ENCODE data around the gene CLOCK.

Gene CLOCK

DNA sequence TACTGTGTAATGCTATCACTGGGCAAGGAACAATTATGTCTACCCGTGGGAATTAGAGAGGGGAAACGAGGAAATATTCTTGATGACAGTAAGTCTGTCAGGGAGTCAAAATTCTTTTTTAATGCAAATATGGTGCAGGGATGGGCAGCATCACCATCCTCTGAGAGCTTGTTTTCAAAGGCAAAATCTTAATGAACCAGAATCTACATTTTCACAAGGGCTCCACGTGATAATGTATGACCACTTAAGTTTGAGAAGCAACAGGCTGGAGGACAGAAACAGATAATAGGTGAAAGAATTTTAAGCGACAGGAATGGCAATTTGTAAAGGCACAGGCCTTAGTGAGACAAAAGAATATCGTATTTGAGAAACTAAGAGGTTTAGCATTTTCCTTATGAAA is 63.4 kb downstream of the CLOCK start:
- DNase-seq (ENCODE audit: low spot score) = no peak

GRCh38 chr4:55475394-55476243 is 71.1 kb downstream of the CLOCK start:
- DNase-seq (ENCODE audit: low spot score) = no peak

GRCh38 chr4:55469979-55470378 is 76.7 kb downstream of the CLOCK start:
- no peak for DNase-seq (ENCODE audit: low spot score)

DNA sequence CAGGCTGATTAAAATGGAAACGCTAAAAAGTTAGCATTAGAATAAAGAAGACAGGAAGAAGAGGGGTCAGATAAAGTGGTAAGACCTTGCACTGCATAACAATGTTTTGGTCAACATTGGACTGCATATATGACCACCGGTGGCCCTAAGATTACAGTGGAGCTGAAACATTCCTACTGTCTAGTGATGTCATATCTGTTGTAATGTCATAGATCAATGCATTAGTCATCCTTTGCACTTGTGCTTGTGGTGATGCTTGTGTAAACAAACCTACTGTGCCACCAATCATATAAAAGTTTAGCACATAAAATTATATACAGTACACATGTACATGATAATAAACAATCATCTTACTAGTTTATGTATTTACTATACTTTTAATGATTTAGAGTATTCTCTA is 78.0 kb downstream of the CLOCK start:
- DNase-seq (ENCODE audit: low spot score) = no peak

DNA sequence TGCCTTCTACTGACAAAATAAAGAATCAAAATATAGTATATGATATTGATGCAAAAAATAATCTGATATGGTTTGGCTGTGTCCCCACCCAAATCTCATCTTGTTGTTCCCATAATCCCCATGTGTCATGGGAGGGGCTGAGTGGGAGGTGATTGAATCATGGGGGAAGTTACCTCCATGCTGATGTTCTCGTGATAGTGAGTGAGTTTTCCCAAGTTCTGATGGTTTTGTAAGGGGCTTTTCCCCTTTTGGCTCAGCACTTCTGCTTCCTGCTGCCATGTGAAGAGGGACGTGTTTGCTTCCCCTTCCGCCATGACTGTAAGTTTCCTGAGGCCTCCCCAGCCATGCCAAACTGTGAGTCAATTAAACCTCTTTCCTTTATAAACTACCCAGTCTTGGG is 80.7 kb downstream of the CLOCK start:
- DNase-seq (ENCODE audit: low spot score) = no peak

- DNase-seq (ENCODE audit: low spot score) = no peak
These were observed 88.1 kb downstream of the CLOCK start for GRCh38 chr4:55458611-55459010.

GRCh38 chr4:55458164-55458563 is 88.5 kb downstream of the CLOCK start:
- DNase-seq (ENCODE audit: low spot score) = no peak

DNA sequence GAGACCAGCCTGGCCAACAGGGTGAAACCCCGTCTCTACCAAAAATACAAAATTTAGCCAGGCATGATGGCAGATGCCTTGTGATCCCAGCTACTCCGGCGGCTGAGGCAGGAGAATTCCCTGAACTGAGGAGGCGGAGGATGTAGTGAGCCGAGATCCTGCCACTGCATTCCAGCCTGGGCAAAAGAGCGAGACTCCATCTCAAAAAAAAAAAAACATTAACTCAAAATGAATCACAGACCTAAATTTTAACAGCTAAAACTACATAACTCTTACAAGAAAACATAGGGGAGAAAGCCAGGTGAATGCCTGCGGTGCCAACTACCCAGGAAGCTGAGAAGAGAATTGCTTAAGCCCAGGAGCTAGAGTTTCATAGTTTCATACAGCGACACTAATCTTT is 96.1 kb downstream of the CLOCK start:
- no peak for DNase-seq (ENCODE audit: low spot score)

- DNase-seq (ENCODE audit: low spot score) = no peak
These were observed 98.9 kb downstream of the CLOCK start for GRCh38 chr4:55447831-55448230.

- DNase-seq (ENCODE audit: low spot score) = no peak
These were observed 99.5 kb downstream of the CLOCK start for GRCh38 chr4:55447108-55447708.

DNA sequence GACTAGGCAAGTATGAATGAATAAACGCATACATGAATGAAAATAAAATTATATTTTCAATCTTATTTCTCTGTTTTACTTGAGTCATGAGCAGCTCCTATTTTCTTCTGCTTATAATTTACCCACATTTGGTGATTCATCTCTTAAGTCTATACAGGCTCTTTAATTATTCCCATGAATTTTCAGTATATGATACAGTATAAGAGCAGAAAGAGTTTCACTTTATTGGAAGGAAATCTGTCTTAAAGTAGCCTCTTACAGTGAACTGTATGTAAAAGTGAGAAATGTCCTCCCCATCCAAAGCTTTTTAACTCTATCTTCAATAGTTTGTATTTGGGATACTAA is 100.2 kb downstream of the CLOCK start:
- no peak for DNase-seq (ENCODE audit: low spot score)

GRCh38 chr4:55445921-55446577 is 100.7 kb downstream of the CLOCK start:
- no peak for DNase-seq (ENCODE audit: low spot score)

- no peak for DNase-seq (ENCODE audit: low spot score)
These were observed 101.9 kb downstream of the CLOCK start for GRCh38 chr4:55444827-55445226.

- DNase-seq (ENCODE audit: low spot score) = no peak
These were observed 104.2 kb downstream of the CLOCK start for GRCh38 chr4:55442541-55442940.

- DNase-seq (ENCODE audit: low spot score) = no peak
These were observed 105.9 kb downstream of the CLOCK start for GRCh38 chr4:55440786-55441185.

- no peak for DNase-seq (ENCODE audit: low spot score)
These were observed 107.7 kb downstream of the CLOCK start for GRCh38 chr4:55439023-55439422.

DNA sequence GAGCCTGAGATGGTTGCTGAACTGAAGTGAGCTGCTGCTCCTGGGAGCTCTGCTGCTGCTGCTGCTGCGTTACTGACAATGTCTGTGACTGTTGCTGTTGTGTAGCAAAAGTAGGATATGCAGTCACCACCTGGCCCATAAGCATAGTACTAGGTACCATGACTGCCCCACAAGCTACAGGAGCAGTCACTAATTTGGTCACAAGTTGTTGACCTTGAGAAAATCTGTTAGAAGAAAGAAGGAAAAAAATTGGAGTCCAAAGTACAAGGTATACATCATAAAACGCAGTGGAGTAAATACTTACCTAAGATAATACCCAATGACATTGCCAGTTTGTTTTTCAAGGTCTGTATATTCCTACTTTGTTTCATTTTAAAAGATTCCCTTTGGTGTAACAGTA is 108.4 kb downstream of the CLOCK start:
- no peak for DNase-seq (ENCODE audit: low spot score)

- no peak for DNase-seq (ENCODE audit: low spot score)
These were observed 108.9 kb downstream of the CLOCK start for GRCh38 chr4:55437823-55438222.

DNA sequence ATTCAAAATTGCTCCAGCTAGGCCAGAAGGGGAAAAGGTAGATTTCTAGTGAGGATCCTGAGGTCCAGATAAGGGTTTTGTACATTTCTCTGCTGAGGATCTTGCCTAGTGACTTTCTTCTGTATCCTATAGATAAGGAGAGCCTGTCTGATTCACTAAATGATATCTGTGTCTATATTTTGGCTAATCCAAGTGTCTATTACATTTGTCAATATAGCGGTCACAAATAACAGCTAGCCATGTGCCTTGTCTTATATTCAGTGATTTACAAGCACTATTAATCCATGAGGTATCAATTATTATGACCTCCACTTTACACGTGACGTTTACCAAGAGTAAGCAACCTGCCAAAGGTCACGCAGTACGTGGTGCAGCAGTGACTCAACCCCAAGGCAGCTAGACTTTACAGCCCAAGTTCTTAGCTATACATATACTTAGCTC is 109.3 kb downstream of the CLOCK start:
- no peak for DNase-seq (ENCODE audit: low spot score)

- DNase-seq (ENCODE audit: low spot score) = peak; percentile 31
These were observed 111.4 kb downstream of the CLOCK start for GRCh38 chr4:55435141-55435841.

DNA sequence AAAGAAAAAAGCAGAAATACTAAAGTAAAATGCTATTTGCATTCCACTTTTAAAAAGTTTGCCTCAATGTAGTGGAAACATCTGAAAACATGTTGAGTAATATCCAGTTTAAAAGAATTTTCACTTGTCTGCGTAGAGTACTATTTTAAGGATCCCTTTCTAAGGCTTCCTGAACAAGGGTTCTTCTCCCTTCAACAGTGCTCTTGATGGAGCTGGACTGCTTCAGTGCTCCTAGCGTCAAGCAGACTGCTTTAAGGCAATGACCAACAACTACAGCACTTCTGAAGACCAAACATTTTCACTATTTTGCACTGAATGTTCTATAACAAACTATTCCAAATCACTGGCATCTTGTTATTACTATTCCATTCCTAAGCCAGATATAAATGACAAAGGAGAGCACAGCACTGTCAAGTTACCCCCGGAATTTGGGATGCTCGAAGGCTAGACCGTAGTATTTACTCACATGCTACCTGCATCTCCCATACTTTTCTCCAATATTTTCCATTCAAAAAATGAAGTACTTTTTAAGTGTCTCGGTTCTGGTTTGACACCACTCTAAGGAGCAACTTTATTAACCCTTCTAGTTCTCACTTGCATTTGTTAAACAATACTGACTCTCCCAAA is 114.9 kb downstream of the CLOCK start:
- no peak for DNase-seq (ENCODE audit: low spot score)

DNA sequence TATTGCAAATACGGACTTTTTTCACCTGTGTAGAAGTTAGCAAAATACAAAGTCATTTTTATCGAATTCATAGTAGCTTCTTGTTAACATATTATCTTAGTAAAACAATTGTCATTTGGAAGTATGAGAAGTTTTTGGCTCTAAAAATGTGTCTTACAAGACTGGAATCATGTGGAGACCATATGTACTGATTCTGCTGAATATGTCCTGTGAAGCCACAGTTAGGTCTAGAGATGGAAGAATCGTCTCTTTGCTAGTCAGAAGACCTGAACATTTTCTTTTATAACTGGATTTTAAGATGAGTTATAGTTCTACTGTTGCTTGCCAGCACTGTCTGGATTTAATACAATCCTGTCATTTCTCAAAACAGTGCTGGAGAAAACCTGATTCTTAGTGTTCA is 121.9 kb downstream of the CLOCK start:
- no peak for DNase-seq (ENCODE audit: low spot score)

Measured in CD4-positive, alpha-beta T cell treated with Interleukin-15 for 4 hours (primary cell).